ENCODE measurements around the gene MYL6.

- TF ChIP-seq, protein P1, sequence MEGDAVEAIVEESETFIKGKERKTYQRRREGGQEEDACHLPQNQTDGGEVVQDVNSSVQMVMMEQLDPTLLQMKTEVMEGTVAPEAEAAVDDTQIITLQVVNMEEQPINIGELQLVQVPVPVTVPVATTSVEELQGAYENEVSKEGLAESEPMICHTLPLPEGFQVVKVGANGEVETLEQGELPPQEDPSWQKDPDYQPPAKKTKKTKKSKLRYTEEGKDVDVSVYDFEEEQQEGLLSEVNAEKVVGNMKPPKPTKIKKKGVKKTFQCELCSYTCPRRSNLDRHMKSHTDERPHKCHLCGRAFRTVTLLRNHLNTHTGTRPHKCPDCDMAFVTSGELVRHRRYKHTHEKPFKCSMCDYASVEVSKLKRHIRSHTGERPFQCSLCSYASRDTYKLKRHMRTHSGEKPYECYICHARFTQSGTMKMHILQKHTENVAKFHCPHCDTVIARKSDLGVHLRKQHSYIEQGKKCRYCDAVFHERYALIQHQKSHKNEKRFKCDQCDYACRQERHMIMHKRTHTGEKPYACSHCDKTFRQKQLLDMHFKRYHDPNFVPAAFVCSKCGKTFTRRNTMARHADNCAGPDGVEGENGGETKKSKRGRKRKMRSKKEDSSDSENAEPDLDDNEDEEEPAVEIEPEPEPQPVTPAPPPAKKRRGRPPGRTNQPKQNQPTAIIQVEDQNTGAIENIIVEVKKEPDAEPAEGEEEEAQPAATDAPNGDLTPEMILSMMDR (IDR thresholded peaks at IDR 0.05), result no peak
- no peak for TF ChIP-seq EZH2 (IDR thresholded peaks at IDR 0.05)
These were observed 5.9 kb upstream of the MYL6 start, which contains the start of gene MYL6B for GRCh38 chr12:56152132-56152755.

Data from neural progenitor cell (in vitro differentiated cells).